Uterus (tissue), 4 donors: ENCODE results near the gene PPM1H. TPM values are rescaled to one million over a fixed set of nuclear protein-coding genes. Genes with fewer than 3 reads are reported as not detected.

ENCODE experiments used
- DNase-seq, 2 donors: peaks; one replicate each; pipeline ENCODE4 v3.0.0-alpha.2; 2019 to 2020
- H3K27ac ChIP-seq, 2 donors: fragments of 200-600 bp; sonication (generic); 1 replicate in 1 of 2; 2 replicates in 1 of 2; pipeline ENCODE4 v1.5.1; 2016 to 2018
- H3K27me3 ChIP-seq, 2 donors: fragments of 200-600 bp; sonication (generic); one replicate each; pipeline ENCODE4 v1.5.1; 2018 to 2019; ENCODE audit warnings: control low read depth in 1 of 2
- H3K36me3 ChIP-seq, 2 donors: fragments of 200-600 bp; sonication (generic); one replicate each; pipeline ENCODE4 v1.5.1; 2019; ENCODE audit warnings: control low read depth in 1 of 2
- H3K4me1 ChIP-seq, 2 donors: fragments of 200-600 bp; sonication (generic); one replicate each; pipeline ENCODE4 v1.5.1; 2018 to 2019; ENCODE audit warnings: control low read depth in 1 of 2
- H3K4me3 ChIP-seq, 2 donors: fragments of 200-600 bp; sonication (generic); 1 replicate in 1 of 2; 2 replicates in 1 of 2; pipeline ENCODE4 v1.5.1; 2018 to 2019; ENCODE audit warnings: mild to moderate bottlenecking in 1 of 2
- H3K9me3 ChIP-seq, 2 donors: fragments of 200-600 bp; sonication (generic); one replicate each; pipeline ENCODE4 v1.5.1; 2019; ENCODE audit warnings: control low read depth in 1 of 2
- POLR2A ChIP-seq, 2 donors: fragments of 450-650 bp; IDR thresholded peaks; one replicate each; pipeline ENCODE4 v1.6.1; 2016; ENCODE audit warnings: antibody characterized with exemption in 2 of 2, mild to moderate bottlenecking in 1 of 2, moderate library complexity in 1 of 2
- intact Hi-C: fragments of 100-400 bp; cut with DNase I; formaldehyde crosslinking; loops from one replicate; pipeline ENCODE4 v1.15.1; 2023; ENCODE audit warnings: low total_unique reads
- total RNA-seq, 4 donors: library from RNA; depleted of rRNA in 3 of 4; stranded (reverse); fragments of >200 nt in 3 of 4; gene quantifications; one replicate each; pipeline versions ENCODE4 v1.1.0 to v1.2.4, GENCODE V29; 2014 to 2023
- TF ChIP-seq, protein P1 (sequence below), 4 experiments: fragments of 200-600 bp in 2 of 4; fragments of 450-650 bp in 2 of 4; sonication (generic) in 2 of 4; IDR thresholded peaks; one replicate each; pipeline ENCODE4 v1.5.1; 2016 to 2019; ENCODE audit warnings: antibody characterized with exemption in 4 of 4, mild to moderate bottlenecking in 2 of 4, moderate library complexity in 1 of 4
- donor health status: DM: yes; HTN: yes; CAD: no.

The PPM1H gene
- total RNA-seq, 4 donors from 2014 or later: 2.0 to 24.1 (median 6.6) TPM

DNA sequence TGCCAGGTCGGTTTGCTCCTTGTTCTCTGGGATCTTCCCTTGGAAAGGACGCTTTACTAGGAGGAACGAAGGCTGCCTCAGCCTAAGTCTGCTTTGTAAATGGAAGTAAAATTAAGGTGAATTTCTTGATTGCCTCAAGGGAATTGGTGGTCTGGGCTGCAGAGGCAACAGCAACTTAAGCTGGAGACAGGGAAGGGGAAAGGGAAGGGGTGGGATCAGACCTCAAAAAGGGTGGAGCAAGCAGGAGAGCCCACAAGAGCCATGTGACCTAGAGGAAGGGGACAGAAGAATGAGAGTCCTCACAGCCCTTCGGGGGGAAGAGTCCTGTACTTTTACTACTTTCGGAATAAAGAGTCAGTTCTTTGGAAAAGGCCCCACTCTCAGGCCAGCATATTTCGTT is 147.9 kb downstream of the PPM1H start:
- TF ChIP-seq POLR2A (IDR thresholded peaks at IDR 0.05): no peak
- TF ChIP-seq, protein P1, sequence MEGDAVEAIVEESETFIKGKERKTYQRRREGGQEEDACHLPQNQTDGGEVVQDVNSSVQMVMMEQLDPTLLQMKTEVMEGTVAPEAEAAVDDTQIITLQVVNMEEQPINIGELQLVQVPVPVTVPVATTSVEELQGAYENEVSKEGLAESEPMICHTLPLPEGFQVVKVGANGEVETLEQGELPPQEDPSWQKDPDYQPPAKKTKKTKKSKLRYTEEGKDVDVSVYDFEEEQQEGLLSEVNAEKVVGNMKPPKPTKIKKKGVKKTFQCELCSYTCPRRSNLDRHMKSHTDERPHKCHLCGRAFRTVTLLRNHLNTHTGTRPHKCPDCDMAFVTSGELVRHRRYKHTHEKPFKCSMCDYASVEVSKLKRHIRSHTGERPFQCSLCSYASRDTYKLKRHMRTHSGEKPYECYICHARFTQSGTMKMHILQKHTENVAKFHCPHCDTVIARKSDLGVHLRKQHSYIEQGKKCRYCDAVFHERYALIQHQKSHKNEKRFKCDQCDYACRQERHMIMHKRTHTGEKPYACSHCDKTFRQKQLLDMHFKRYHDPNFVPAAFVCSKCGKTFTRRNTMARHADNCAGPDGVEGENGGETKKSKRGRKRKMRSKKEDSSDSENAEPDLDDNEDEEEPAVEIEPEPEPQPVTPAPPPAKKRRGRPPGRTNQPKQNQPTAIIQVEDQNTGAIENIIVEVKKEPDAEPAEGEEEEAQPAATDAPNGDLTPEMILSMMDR (IDR thresholded peaks at IDR 0.05): no peak
- intact Hi-C loops: no loop called here
- DNase-seq: no peak
- no peak overlapping the region for H3K4me3 ChIP-seq
- H3K4me1 ChIP-seq: no peaks in the 10 kb centered on the region
- peak overlapping the region; percentile 52 to 72 for H3K27ac ChIP-seq
- H3K9me3 ChIP-seq: no peaks in the 10 kb centered on the region
- no peaks in the 10 kb centered on the region for H3K27me3 ChIP-seq
- no peaks in the 10 kb centered on the region for H3K36me3 ChIP-seq

DNA sequence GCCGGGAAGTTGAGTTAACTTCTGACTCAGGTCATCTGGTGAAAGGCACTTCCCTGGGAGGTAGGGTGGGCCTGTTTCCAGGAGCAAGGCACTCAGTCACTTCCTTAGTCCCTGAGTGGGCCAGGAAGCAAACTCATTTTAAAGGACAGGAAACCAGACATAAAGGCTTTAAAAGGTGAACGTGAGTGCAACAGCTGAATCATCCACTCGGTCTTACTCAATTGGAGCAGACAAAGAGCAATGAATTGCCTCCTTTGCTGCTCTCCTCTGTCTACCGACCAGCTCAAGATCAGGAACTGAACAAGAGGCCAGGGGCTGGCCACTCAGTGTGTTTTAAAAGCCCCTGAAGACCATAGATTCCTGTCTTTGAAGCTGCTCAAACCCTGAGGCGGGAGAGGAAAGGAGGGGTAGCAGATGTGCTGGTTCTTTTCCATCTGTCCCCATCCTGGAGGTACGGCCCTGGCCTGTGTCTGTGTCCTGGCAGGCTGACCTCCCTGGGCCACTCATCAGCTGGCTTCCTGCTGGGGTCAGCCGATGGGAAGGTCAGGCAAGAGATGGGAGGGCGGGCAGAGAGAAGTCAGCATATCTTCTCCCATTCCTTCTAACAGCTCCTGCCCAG is 148.9 kb downstream of the PPM1H start:
- H3K4me3 ChIP-seq: no peak overlapping the region
- intact Hi-C loops: no loop called here
- DNase-seq: peak in 1 of 2 donors; percentile 72
- no peaks in the 10 kb centered on the region for H3K27me3 ChIP-seq
- peak overlapping the region; percentile 52 to 72 for H3K27ac ChIP-seq
- H3K36me3 ChIP-seq: no peaks in the 10 kb centered on the region
- TF ChIP-seq, protein P1 (IDR thresholded peaks at IDR 0.05): no peak
- TF ChIP-seq POLR2A (IDR thresholded peaks at IDR 0.05): no peak
- no peaks in the 10 kb centered on the region for H3K9me3 ChIP-seq
- H3K4me1 ChIP-seq: no peaks in the 10 kb centered on the region

DNA sequence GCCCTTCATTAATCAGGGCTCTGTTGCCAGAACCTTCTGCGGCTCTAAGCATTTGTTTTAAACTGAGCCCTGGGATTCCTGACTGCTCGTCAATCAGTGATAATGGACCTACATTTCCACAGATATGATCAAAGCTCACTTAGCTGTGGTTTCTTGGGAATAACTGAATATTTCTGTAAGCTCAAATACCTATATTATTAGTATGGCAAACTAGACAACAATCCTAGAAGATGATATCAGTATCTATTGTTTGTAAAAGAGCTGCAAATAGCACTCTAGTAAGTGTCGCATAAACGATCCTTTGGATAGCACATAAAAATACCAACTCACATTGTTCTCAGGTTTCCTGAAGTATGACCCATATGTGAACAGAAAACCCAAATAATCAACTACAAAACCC is 150.4 kb downstream of the PPM1H start:
- Histone ChIP-seq H3K27me3 (no peaks in the 10 kb centered on the region), H3K4me3 (no peak overlapping the region), H3K27ac (no peak overlapping the region), H3K36me3 (no peaks in the 10 kb centered on the region), H3K9me3 (no peaks in the 10 kb centered on the region), H3K4me1 (no peaks in the 10 kb centered on the region)
- no peak for DNase-seq
- intact Hi-C loops: no loop called here
- TF ChIP-seq POLR2A (IDR thresholded peaks at IDR 0.05): no peak
- TF ChIP-seq, protein P1 (IDR thresholded peaks at IDR 0.05): no peak

DNA sequence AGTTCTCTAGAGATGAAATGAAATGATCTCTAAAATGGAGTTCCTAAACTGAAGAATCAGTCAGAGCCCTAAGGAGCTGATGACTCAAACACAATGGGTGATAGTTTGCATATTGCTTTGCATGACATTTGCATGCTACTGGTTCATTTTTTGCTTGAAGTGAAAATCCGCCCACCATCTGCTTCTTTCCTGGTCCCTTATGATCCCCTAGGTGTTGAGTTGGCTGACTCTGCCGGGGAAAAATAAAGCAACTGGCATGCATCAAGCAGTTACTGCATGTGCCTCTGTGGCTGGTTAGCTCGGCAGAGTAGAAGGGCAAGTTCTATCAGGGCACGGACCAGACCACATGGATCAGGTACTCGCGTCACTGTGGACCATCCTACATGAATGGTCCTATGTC is 151.1 kb downstream of the PPM1H start:
- intact Hi-C loops: no loop called here
- H3K27ac ChIP-seq: no peak overlapping the region
- no peaks in the 10 kb centered on the region for H3K9me3 ChIP-seq
- no peak for DNase-seq
- H3K4me3 ChIP-seq: no peak overlapping the region
- H3K4me1 ChIP-seq: no peaks in the 10 kb centered on the region
- H3K27me3 ChIP-seq: no peaks in the 10 kb centered on the region
- TF ChIP-seq, protein P1 (IDR thresholded peaks at IDR 0.05): no peak
- TF ChIP-seq POLR2A (IDR thresholded peaks at IDR 0.05): no peak
- no peaks in the 10 kb centered on the region for H3K36me3 ChIP-seq

DNA sequence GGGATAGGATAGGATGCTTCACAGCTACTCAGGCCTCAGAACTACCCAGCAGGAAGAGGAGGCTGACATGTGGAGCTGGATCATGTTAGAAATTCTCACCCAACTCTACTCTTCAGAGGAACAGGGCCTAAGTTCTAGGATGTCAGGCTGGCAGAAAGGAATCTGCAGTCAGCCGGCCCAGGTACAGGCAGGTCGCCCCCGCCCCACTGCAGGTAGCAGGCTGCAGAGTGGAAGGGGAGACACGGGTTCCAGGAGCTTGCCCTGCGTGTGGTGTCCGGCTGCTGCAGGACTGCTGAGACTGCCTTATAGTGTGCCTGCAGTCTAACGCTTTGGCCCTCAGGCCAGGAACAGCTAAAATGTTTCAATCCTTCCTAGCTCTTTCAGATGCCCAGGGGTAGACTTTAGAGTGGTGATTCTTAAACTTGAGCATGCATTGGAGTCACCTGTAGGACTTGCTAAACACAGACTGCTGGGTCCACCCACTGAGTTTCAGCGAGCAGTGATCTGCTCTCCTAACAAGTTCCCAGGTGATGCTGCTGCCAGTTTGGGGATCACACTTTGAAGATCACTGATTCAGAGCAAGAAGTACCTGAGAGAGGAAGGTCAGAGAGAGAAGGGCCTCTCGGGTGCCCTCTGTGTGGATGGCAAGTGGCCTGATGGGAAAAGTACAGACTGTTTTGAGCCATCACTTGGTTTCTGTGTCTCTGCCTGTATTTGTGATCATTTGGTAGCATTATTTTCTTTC is 153.6 kb downstream of the PPM1H start:
- intact Hi-C loops: no loop called here

More for the DNA sequence above, 153.6 kb downstream of the PPM1H start:
- no peak for DNase-seq
- no peak overlapping the region for H3K27ac ChIP-seq
- no peaks in the 10 kb centered on the region for H3K36me3 ChIP-seq
- H3K4me1 ChIP-seq: no peaks in the 10 kb centered on the region
- no peaks in the 10 kb centered on the region for H3K9me3 ChIP-seq
- H3K27me3 ChIP-seq: no peaks in the 10 kb centered on the region
- TF ChIP-seq, protein P1 (IDR thresholded peaks at IDR 0.05): no peak
- TF ChIP-seq POLR2A (IDR thresholded peaks at IDR 0.05): no peak
- H3K4me3 ChIP-seq: no peak overlapping the region
